Endothelial cell of umbilical vein (primary cell): Measurements from ENCODE around the gene UNC5CL. TPM values are rescaled to one million over a fixed set of nuclear protein-coding genes. Genes with fewer than 3 reads are reported as not detected.

ENCODE experiments used
- BruUV-seq: library from RNA; stranded (reverse); fragments of 400-500 nt; replicated peaks from 2 replicates; lab custom pipeline; 2021; lab: Mats Ljungman, UMichigan
- CTCF ChIA-PET: fragments of 300-600, 350-600 bp; sonication (Branson Sonifier 250); formaldehyde crosslinking; loops from one replicate; lab custom pipeline; 2021; ENCODE audit warnings: antibody characterized with exemption, inconsistent platforms; lab: Charles Lee
- POLR2A ChIA-PET: fragments of 300-600, 350-600 bp; sonication (Branson Sonifier 250); formaldehyde crosslinking; loops from one replicate; lab custom pipeline; 2021; ENCODE audit warnings: antibody characterized with exemption, inconsistent platforms; lab: Charles Lee
- DNase-seq: peaks from one replicate; pipeline ENCODE4 v3.0.0-alpha.2; 2011; ENCODE audit warnings: low read depth, low spot score
- FAIRE-seq: peaks from 2 replicates; lab custom pipeline; 2011; peaks lifted over from hg19 to GRCh38; lab: Jason Lieb, UNC
- H2AFZ ChIP-seq: 2 replicates; pipeline ENCODE4 v1.6.0; 2012; ENCODE audit warnings: low read depth, low read length, control low read depth, inconsistent platforms
- H3K27ac ChIP-seq: 2 replicates; pipeline ENCODE4 v1.5.1; 2011; ENCODE audit warnings: low read depth, mild to moderate bottlenecking, control low read depth, low read length, moderate library complexity; ENCODE audit not compliant: insufficient read depth
- H3K27me3 ChIP-seq, 2 experiments: 2 replicates each; pipeline versions ENCODE4 v1.6.0 to v1.6.1; 2011; ENCODE audit warnings: low read length in 2 of 2, mixed read lengths in 1 of 2; ENCODE audit not compliant: control insufficient read depth in 2 of 2, insufficient read depth in 2 of 2
- H3K36me3 ChIP-seq, 2 experiments: 2 replicates in 1 of 2; 3 replicates in 1 of 2; pipeline ENCODE4 v1.5.1; 2011; ENCODE audit warnings: low read length in 2 of 2, mild to moderate bottlenecking in 1 of 2, moderate library complexity in 1 of 2; ENCODE audit not compliant: control insufficient read depth in 2 of 2, insufficient read depth in 2 of 2; ENCODE audit errors: extremely low read depth in 1 of 2
- H3K4me1 ChIP-seq: 3 replicates; pipeline ENCODE4 v1.5.1; 2011; ENCODE audit warnings: mild to moderate bottlenecking, low read length; ENCODE audit not compliant: control insufficient read depth, insufficient read depth; ENCODE audit errors: extremely low read depth
- H3K4me2 ChIP-seq: 2 replicates; pipeline ENCODE4 v1.6.1; 2011; ENCODE audit warnings: low read length, control low read depth, mixed read lengths; ENCODE audit not compliant: insufficient read depth
- H3K4me3 ChIP-seq, 3 experiments: fragments of 200-600 bp in 1 of 3; sonication (generic), shearing (Covaris generic) in 1 of 3; replicated peaks in 1 of 3; 2 replicates each; pipeline ENCODE4 v1.5.1; 2011 to 2016; ENCODE audit warnings: control low read depth in 3 of 3, low read length in 3 of 3, mild to moderate bottlenecking in 2 of 3, inconsistent platforms in 1 of 3, low read depth in 1 of 3, moderate library complexity in 1 of 3; ENCODE audit not compliant: insufficient read depth in 1 of 3
- H3K79me2 ChIP-seq: 2 replicates; pipeline ENCODE4 v1.6.0; 2012; ENCODE audit warnings: low read length, inconsistent platforms; ENCODE audit not compliant: control insufficient read depth, insufficient read depth
- H3K9ac ChIP-seq: replicated peaks from 2 replicates; pipeline ENCODE3; 2011; ENCODE audit warnings: low read length, control low read depth; ENCODE audit not compliant: insufficient read depth; ENCODE audit errors: extremely low read depth
- H3K9me1 ChIP-seq: replicated peaks from 3 replicates; pipeline ENCODE4 v1.6.0; 2011; ENCODE audit warnings: mild to moderate bottlenecking, low read length; ENCODE audit not compliant: control insufficient read depth, insufficient read depth; ENCODE audit errors: extremely low read depth
- H3K9me3 ChIP-seq: replicated peaks from 2 replicates; pipeline ENCODE4 v1.5.1; 2012; ENCODE audit warnings: low read length, inconsistent platforms; ENCODE audit not compliant: control insufficient read depth, insufficient read depth
- H4K20me1 ChIP-seq: replicated peaks from 2 replicates; pipeline ENCODE3; 2011; ENCODE audit warnings: mild to moderate bottlenecking, low read length; ENCODE audit not compliant: control insufficient read depth, insufficient read depth; ENCODE audit errors: extremely low read depth
- EZH2 ChIP-seq: IDR thresholded peaks from 2 replicates; pipeline ENCODE4 v1.6.1; 2012; ENCODE audit warnings: borderline replicate concordance, low read depth, mild to moderate bottlenecking, moderate library complexity, low read length, inconsistent platforms; ENCODE audit not compliant: severe bottlenecking
- FOS ChIP-seq: IDR thresholded peaks from 2 replicates; pipeline ENCODE4 v1.6.1; 2011; ENCODE audit warnings: mild to moderate bottlenecking, low read length, moderate library complexity, borderline replicate concordance; ENCODE audit not compliant: insufficient read depth
- GATA2 ChIP-seq: IDR thresholded peaks from 2 replicates; pipeline ENCODE4 v1.7.0; 2011; ENCODE audit warnings: low read depth, mild to moderate bottlenecking, moderate library complexity, mixed read lengths, low read length; ENCODE audit not compliant: insufficient read length, insufficient read depth
- JUN ChIP-seq: IDR thresholded peaks from 2 replicates; pipeline ENCODE4 v1.6.1; 2011; ENCODE audit warnings: borderline replicate concordance, low read depth; ENCODE audit not compliant: insufficient read length, insufficient read depth
- MYC ChIP-seq: IDR thresholded peaks from one replicate; pipeline ENCODE4 v1.6.1; 2011; ENCODE audit warnings: mild to moderate bottlenecking, low read depth, low read length
- POLR2A ChIP-seq: IDR thresholded peaks from 2 replicates; pipeline ENCODE4 v1.6.1; 2012; ENCODE audit warnings: low read depth, mild to moderate bottlenecking, control low read depth, low read length
- POLR2AphosphoS5 ChIP-seq: IDR thresholded peaks from 2 replicates; pipeline ENCODE4 v1.6.1; 2012; ENCODE audit warnings: low read depth, mild to moderate bottlenecking, control low read depth, low read length, moderate library complexity; ENCODE audit not compliant: insufficient read depth
- dilution Hi-C: fragments of 300-500 bp; cut with MboI; formaldehyde crosslinking; loops from one replicate; pipeline ENCODE4 v1.15.0; 2019; ENCODE audit warnings: low sequenced_read_pairs; ENCODE audit not compliant: extremely low pct_ligation_motif_present
- intact Hi-C: fragments of 100-400 bp; cut with micrococcal nuclease; formaldehyde crosslinking; loops from one replicate; pipeline ENCODE4 v1.10.0; 2022
- polyA plus RNA-seq, 4 experiments: library from polyadenylated mRNA; depleted of rRNA in 3 of 4; stranded (reverse) in 3 of 4; unstranded in 1 of 4; fragments of >200 nt; gene quantifications; 2 replicates each; pipeline versions ENCODE4 v1.2.1 to v1.2.3, GENCODE V29; 2011 to 2012; ENCODE audit warnings: missing spikeins in 1 of 4
- total RNA-seq: library from RNA; stranded (reverse); gene quantifications from 2 replicates; pipeline ENCODE4 v1.2.3, GENCODE V29; 2021
- TF ChIP-seq, protein P1 (sequence below), 2 donors: IDR thresholded peaks; 1 replicate in 1 of 2; 2 replicates in 1 of 2; pipeline ENCODE4 v1.5.1; 2011; ENCODE audit warnings: low read length in 2 of 2, mild to moderate bottlenecking in 2 of 2, moderate library complexity in 2 of 2, control low read depth in 1 of 2, inconsistent platforms in 1 of 2, low read depth in 1 of 2; ENCODE audit not compliant: insufficient read depth in 1 of 2; ENCODE audit errors: extremely low read depth in 1 of 2
- TF ChIP-seq, protein P2 (sequence below): IDR thresholded peaks from 2 replicates; pipeline ENCODE4 v1.6.1; 2011; ENCODE audit not compliant: insufficient read depth, insufficient read length

UNC5CL gene
- total and polyA plus RNA-seq, 2 donors (not counting 3 experiments of a cell fraction or from before 2014, with no cell fraction given): 0.14 to 0.20 TPM

DNA sequence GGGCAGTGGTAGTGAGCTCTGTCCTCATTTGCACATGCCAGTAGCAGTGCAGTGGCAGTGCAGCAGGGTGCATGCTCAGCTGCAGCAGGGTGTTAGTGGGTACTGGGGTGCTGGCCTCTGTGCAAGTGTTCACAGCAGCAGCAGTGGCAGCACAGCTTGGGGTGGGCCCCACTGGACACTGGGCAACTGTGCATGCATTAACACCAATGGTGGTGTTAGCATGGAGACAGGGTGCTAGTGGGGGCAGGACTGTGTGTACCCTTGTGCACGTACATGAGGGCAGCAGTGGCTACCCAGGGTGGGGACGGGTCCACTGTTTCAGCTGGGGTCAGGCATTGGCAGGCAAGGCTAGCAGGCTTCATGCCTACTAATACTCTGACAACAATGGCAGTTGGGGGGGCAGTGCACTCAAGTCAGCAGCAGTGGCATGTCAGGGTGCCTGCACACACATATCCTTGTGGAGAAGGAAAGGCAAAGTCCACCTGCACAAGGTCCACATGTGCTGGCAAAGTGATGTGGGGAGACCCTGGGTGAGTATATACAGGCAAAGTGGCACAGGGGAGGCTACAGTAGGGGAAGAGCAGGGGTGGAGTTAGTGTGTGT lies 60.2 kb downstream of the UNC5CL start:
- FAIRE-seq: no peak
- POLR2A ChIA-PET: no interaction called here

More for the DNA sequence above, 60.2 kb downstream of the UNC5CL start:
- no peak for TF ChIP-seq POLR2A
- TF ChIP-seq, protein P1, sequence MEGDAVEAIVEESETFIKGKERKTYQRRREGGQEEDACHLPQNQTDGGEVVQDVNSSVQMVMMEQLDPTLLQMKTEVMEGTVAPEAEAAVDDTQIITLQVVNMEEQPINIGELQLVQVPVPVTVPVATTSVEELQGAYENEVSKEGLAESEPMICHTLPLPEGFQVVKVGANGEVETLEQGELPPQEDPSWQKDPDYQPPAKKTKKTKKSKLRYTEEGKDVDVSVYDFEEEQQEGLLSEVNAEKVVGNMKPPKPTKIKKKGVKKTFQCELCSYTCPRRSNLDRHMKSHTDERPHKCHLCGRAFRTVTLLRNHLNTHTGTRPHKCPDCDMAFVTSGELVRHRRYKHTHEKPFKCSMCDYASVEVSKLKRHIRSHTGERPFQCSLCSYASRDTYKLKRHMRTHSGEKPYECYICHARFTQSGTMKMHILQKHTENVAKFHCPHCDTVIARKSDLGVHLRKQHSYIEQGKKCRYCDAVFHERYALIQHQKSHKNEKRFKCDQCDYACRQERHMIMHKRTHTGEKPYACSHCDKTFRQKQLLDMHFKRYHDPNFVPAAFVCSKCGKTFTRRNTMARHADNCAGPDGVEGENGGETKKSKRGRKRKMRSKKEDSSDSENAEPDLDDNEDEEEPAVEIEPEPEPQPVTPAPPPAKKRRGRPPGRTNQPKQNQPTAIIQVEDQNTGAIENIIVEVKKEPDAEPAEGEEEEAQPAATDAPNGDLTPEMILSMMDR (IDR thresholded peaks at IDR 0.05; ENCODE audit: extremely low read depth in 1 of 2, insufficient read depth in 1 of 2, low read depth in 1 of 2, low read length in 2 of 2): no peak
- TF ChIP-seq POLR2AphosphoS5: no peak
- no peak for TF ChIP-seq MYC
- no peak for TF ChIP-seq GATA2
- TF ChIP-seq, protein P2, sequence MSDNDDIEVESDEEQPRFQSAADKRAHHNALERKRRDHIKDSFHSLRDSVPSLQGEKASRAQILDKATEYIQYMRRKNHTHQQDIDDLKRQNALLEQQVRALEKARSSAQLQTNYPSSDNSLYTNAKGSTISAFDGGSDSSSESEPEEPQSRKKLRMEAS: no peak
- TF ChIP-seq JUN: no peak
- TF ChIP-seq EZH2: no peak
- no peak for TF ChIP-seq FOS
- peaks cover 6 to 28% of the 10 kb centered on the region in 2 experiments for H3K27me3 ChIP-seq
- H3K4me1 ChIP-seq: no peaks in the 10 kb centered on the region
- H4K20me1 ChIP-seq: no peaks in the 10 kb centered on the region
- H3K9ac ChIP-seq: no peak overlapping the region
- H2AFZ ChIP-seq: no peak overlapping the region
- intact Hi-C loops: no loop called here
- H3K4me3 ChIP-seq: no peak overlapping the region
- H3K4me2 ChIP-seq: no peak overlapping the region
- H3K79me2 ChIP-seq: no peaks in the 10 kb centered on the region
- no peaks in the 10 kb centered on the region for H3K9me3 ChIP-seq
- no peaks in the 10 kb centered on the region for H3K9me1 ChIP-seq
- CTCF ChIA-PET: no interaction called here
- no peak for DNase-seq
- H3K36me3 ChIP-seq: no peaks in the 10 kb centered on the region
- dilution Hi-C loops: no loop called here
- no peak overlapping the region for H3K27ac ChIP-seq
- BruUV-seq: no TSS peak
